A549 (cell line): ENCODE results near the gene CARD10. TPM values are rescaled to one million over a fixed set of nuclear protein-coding genes. Genes with fewer than 3 reads are reported as not detected.

Experiments
- ATAC-seq, 2 experiments: fragments of 200-7000 bp in 1 of 2; fragments of >200 bp in 1 of 2; cut with Nextera tagmentation in 1 of 2; cut with Tn5 transposase in 1 of 2; 3 replicates each; pipeline versions ENCODE4 v1.8.0 to v1.9.1; 2018 to 2020; ENCODE audit warnings: mild to moderate bottlenecking in 1 of 2, moderate library complexity in 1 of 2
- CTCF ChIA-PET: fragments of 300-600 bp; sonication (Branson Sonifier 250); formaldehyde crosslinking; extraction: SDS; loops from one replicate; lab custom pipeline; 2021; ENCODE audit warnings: antibody characterized with exemption, inconsistent platforms; lab: Yijun Ruan, JAX
- POLR2A ChIA-PET: fragments of 350-600 bp; formaldehyde crosslinking; extraction: SDS; loops from one replicate; lab custom pipeline; 2021; ENCODE audit warnings: antibody characterized with exemption, inconsistent platforms; lab: Yijun Ruan, JAX
- DNase-seq, 2 experiments: peaks; one replicate each; pipeline versions ENCODE4 v3.0.0 to v3.0.0-alpha.2; 2011 to 2016; ENCODE audit warnings: low read depth in 1 of 2, low spot score in 1 of 2
- FAIRE-seq: peaks from 2 replicates; lab custom pipeline; 2011; peaks lifted over from hg19 to GRCh38; lab: Jason Lieb, UNC
- H3K27ac ChIP-seq, 2 experiments: fragments of >200 bp; sonication (Bioruptor Twin); formaldehyde crosslinking; 3 replicates each; pipeline ENCODE4 v1.5.1; 2016 to 2017
- H3K4me1 ChIP-seq: fragments of >200 bp; sonication (Bioruptor Twin); formaldehyde crosslinking; 3 replicates; pipeline ENCODE4 v1.6.1; 2016
- H3K4me2 ChIP-seq: fragments of >200 bp; sonication (Bioruptor Twin); formaldehyde crosslinking; 3 replicates; pipeline ENCODE4 v1.6.1; 2016
- H3K4me3 ChIP-seq: fragments of >200 bp; sonication (Bioruptor Twin); formaldehyde crosslinking; 3 replicates; pipeline ENCODE4 v1.5.1; 2016
- H3K9me3 ChIP-seq: fragments of >200 bp; sonication (Bioruptor Twin); formaldehyde crosslinking; 3 replicates; pipeline ENCODE4 v1.6.1; 2016
- BHLHE40 ChIP-seq: IDR thresholded peaks from 2 replicates; pipeline ENCODE4 v1.6.1; 2012; ENCODE audit warnings: low read depth, low read length, inconsistent platforms
- CBX8 ChIP-seq: fragments of 200-600 bp; sonication (generic); IDR thresholded peaks from 2 replicates; pipeline ENCODE4 v1.6.1; 2016
- CHD2 ChIP-seq: fragments of 150-350 bp; IDR thresholded peaks from 2 replicates; pipeline ENCODE4 v1.6.1; 2014; ENCODE audit warnings: low read length; ENCODE audit not compliant: partially characterized antibody
- ESRRA ChIP-seq: fragments of 150-350 bp; IDR thresholded peaks from 2 replicates; pipeline ENCODE4 v1.6.1; 2014; ENCODE audit warnings: mild to moderate bottlenecking, low read length, borderline replicate concordance
- FOSB ChIP-seq: fragments of 250-450 bp; sonication (Bioruptor Pico); IDR thresholded peaks from 2 replicates; pipeline ENCODE4 v1.5.0; 2020; ENCODE audit warnings: mild to moderate bottlenecking, moderate library complexity
- FOSL2 ChIP-seq, 2 experiments: fragments of 450-650 bp in 1 of 2; fragments of >200 bp in 1 of 2; sonication (Bioruptor Twin) in 1 of 2; formaldehyde crosslinking; IDR thresholded peaks; 2 replicates each; pipeline versions ENCODE4 v1.5.0 to v1.6.1; 2016 to 2020; ENCODE audit warnings: mild to moderate bottlenecking in 1 of 2, moderate library complexity in 1 of 2
- FOXS1 ChIP-seq: fragments of 250-450 bp; sonication (Bioruptor Pico); IDR thresholded peaks from 2 replicates; pipeline ENCODE4 v1.5.0; 2020; ENCODE audit warnings: mild to moderate bottlenecking, moderate library complexity
- HDAC2 ChIP-seq: fragments of 200-600 bp; sonication (generic); IDR thresholded peaks from 2 replicates; pipeline ENCODE4 v1.6.1; 2016
- HOXA7 ChIP-seq: fragments of 250-450 bp; sonication (Bioruptor Pico); IDR thresholded peaks from 2 replicates; pipeline ENCODE4 v1.5.0; 2020; ENCODE audit warnings: mild to moderate bottlenecking, moderate library complexity
- HOXB5 ChIP-seq: fragments of 250-450 bp; sonication (Bioruptor Pico); IDR thresholded peaks from 2 replicates; pipeline ENCODE4 v1.5.0; 2020; ENCODE audit warnings: mild to moderate bottlenecking, moderate library complexity
- JUN ChIP-seq, 2 experiments: fragments of >200 bp; sonication (Bioruptor Twin); formaldehyde crosslinking; IDR thresholded peaks; 2 replicates in 1 of 2; 3 replicates in 1 of 2; pipeline ENCODE4 v1.6.1; 2016 to 2017
- MAFK ChIP-seq: fragments of 450-650 bp; IDR thresholded peaks from 2 replicates; pipeline ENCODE4 v1.6.1; 2014; ENCODE audit not compliant: partially characterized antibody
- MAX ChIP-seq: IDR thresholded peaks from 2 replicates; pipeline ENCODE4 v1.6.1; 2012
- NFE2L2 ChIP-seq: fragments of 150-350 bp; conservative IDR thresholded peaks from 2 replicates; pipeline ENCODE4 v1.6.1; 2014; ENCODE audit warnings: low read length
- NR3C1 ChIP-seq: fragments of >200 bp; sonication (Bioruptor Twin); formaldehyde crosslinking; IDR thresholded peaks from 3 replicates; pipeline ENCODE4 v1.6.1; 2017
- PHF8 ChIP-seq: fragments of 200-600 bp; sonication (generic); IDR thresholded peaks from 2 replicates; pipeline ENCODE4 v1.6.1; 2016; ENCODE audit warnings: low read depth, mild to moderate bottlenecking, antibody characterized with exemption, moderate library complexity, borderline replicate concordance
- POLR2AphosphoS2 ChIP-seq: conservative IDR thresholded peaks from 2 replicates; pipeline ENCODE4 v1.6.1; 2012; ENCODE audit warnings: low read length, improper control_type of control experiment, inconsistent platforms
- RNF2 ChIP-seq: fragments of 200-600 bp; sonication (generic); IDR thresholded peaks from 2 replicates; pipeline ENCODE4 v1.6.1; 2016; ENCODE audit warnings: low read depth, mild to moderate bottlenecking, antibody characterized with exemption, moderate library complexity, borderline replicate concordance
- SMC3 ChIP-seq: fragments of >200 bp; sonication (Bioruptor Twin); formaldehyde crosslinking; IDR thresholded peaks from 3 replicates; pipeline ENCODE4 v1.6.1; 2018; ENCODE audit warnings: inconsistent platforms
- SREBF2 ChIP-seq: fragments of 450-650 bp; IDR thresholded peaks from 2 replicates; pipeline ENCODE4 v1.6.1; 2014; ENCODE audit warnings: mild to moderate bottlenecking, moderate library complexity
- TP53 ChIP-seq: fragments of 250-450 bp; sonication (Bioruptor Pico); IDR thresholded peaks from 2 replicates; pipeline ENCODE4 v1.5.0; 2021; ENCODE audit warnings: mild to moderate bottlenecking, moderate library complexity
- ZFP36 ChIP-seq: fragments of 450-650 bp; IDR thresholded peaks from 2 replicates; pipeline ENCODE4 v1.6.1; 2014; ENCODE audit warnings: borderline replicate concordance; ENCODE audit not compliant: partially characterized antibody
- WGBS: methylation state at CpG from one replicate; pipeline ENCODE4 v1.1.6; 2017; ENCODE audit errors: missing lambda C conversion rate; 5-methylcytosine and 5-hydroxymethylcytosine counted together
- polyA plus RNA-seq, 4 experiments: library from polyadenylated mRNA; depleted of rRNA in 3 of 4; stranded (reverse); fragments of >200 nt; fragmentation: RNase III in 1 of 4; extraction: RNeasy Plus Mini Kit Qiagen cat#74134 plus additional on column Dnase treatment in 1 of 4; gene quantifications; 2 replicates in 3 of 4; 3 replicates in 1 of 4; pipeline ENCODE4 v1.2.3, GENCODE V29; 2011 to 2017
- TF ChIP-seq, protein P1 (sequence below): fragments of >200 bp; sonication (Bioruptor Twin); formaldehyde crosslinking; IDR thresholded peaks from 3 replicates; pipeline ENCODE4 v1.5.1; 2016
- TF ChIP-seq, protein P2 (sequence below): IDR thresholded peaks from 2 replicates; pipeline ENCODE4 v1.6.1; 2012; ENCODE audit warnings: low read depth, borderline replicate concordance
- TF ChIP-seq, protein P3 (sequence below): fragments of 250-450 bp; sonication (Bioruptor Pico); IDR thresholded peaks from 2 replicates; pipeline ENCODE4 v1.5.0; 2021; ENCODE audit warnings: mild to moderate bottlenecking, moderate library complexity, borderline replicate concordance

Gene CARD10
- polyA plus RNA-seq, 2 of the 4 experiments (the other 2 are of a cell fraction) = 8.3 to 15.3 TPM

- no peak for FAIRE-seq
- no peak overlapping the region for H3K4me3 ChIP-seq
- no peak overlapping the region for H3K27ac ChIP-seq
- TF ChIP-seq, protein P1, sequence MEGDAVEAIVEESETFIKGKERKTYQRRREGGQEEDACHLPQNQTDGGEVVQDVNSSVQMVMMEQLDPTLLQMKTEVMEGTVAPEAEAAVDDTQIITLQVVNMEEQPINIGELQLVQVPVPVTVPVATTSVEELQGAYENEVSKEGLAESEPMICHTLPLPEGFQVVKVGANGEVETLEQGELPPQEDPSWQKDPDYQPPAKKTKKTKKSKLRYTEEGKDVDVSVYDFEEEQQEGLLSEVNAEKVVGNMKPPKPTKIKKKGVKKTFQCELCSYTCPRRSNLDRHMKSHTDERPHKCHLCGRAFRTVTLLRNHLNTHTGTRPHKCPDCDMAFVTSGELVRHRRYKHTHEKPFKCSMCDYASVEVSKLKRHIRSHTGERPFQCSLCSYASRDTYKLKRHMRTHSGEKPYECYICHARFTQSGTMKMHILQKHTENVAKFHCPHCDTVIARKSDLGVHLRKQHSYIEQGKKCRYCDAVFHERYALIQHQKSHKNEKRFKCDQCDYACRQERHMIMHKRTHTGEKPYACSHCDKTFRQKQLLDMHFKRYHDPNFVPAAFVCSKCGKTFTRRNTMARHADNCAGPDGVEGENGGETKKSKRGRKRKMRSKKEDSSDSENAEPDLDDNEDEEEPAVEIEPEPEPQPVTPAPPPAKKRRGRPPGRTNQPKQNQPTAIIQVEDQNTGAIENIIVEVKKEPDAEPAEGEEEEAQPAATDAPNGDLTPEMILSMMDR = no peak
- TF ChIP-seq, protein P2, sequence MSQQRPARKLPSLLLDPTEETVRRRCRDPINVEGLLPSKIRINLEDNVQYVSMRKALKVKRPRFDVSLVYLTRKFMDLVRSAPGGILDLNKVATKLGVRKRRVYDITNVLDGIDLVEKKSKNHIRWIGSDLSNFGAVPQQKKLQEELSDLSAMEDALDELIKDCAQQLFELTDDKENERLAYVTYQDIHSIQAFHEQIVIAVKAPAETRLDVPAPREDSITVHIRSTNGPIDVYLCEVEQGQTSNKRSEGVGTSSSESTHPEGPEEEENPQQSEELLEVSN = no peak
- TF ChIP-seq ESRRA = no peak
- TF ChIP-seq NFE2L2 = no peak
- no peak for TF ChIP-seq PHF8
- no peak for TF ChIP-seq POLR2AphosphoS2
- TF ChIP-seq HOXB5 (CRISPR knock-in tag) = no peak
- no peak for TF ChIP-seq CHD2
- no peak for DNase-seq
- ChIA-PET CTCF (interaction anchor here (1.0 to 2.7 kb wide), 4 partner anchors 10 to 166 kb away, joined by 3 to 9 read pairs (median 4); no protein-coding TSS in a partner anchor), POLR2A (no interaction called here)
- H3K4me1 ChIP-seq = peaks cover 18% of the 10 kb centered on the region
- no peak overlapping the region for H3K4me2 ChIP-seq
- ATAC-seq = no peak
- no peaks in the 10 kb centered on the region for H3K9me3 ChIP-seq
- 92% methylated on average over 9 of the region's 9 CpGs for WGBS
These were observed 37.0 kb downstream of the CARD10 start for GRCh38 chr22:37482244-37482643.

- Histone ChIP-seq H3K4me3 (no peak overlapping the region), H3K27ac (no peak overlapping the region), H3K4me1 (peaks cover 11% of the 10 kb centered on the region), H3K9me3 (no peaks in the 10 kb centered on the region), H3K4me2 (no peak overlapping the region)
- no peak for TF ChIP-seq HDAC2
- no peak for TF ChIP-seq HOXA7 (CRISPR knock-in tag)
- no peak for TF ChIP-seq RNF2
- CTCF ChIA-PET = interaction anchor here (1.4 to 2.7 kb wide), 3 partner anchors 9 to 24 kb away, joined by 3 to 9 read pairs (median 5); no protein-coding TSS in a partner anchor
- no peak for ATAC-seq
- 83% methylated on average over 8 of the region's 12 CpGs for WGBS
- POLR2A ChIA-PET = no interaction called here
- no peak for FAIRE-seq
- DNase-seq = no peak
These were observed 37.8 kb downstream of the CARD10 start for GRCh38 chr22:37481347-37481907.

GRCh38 chr22:37480387-37481346 is 38.5 kb downstream of the CARD10 start:
- 83% methylated on average over 16 of the region's 17 CpGs for WGBS
- no peak overlapping the region for H3K27ac ChIP-seq
- DNase-seq (no peak), FAIRE-seq (no peak), ATAC-seq (no peak)
- TF ChIP-seq MAFK = no peak
- TF ChIP-seq SMC3 = no peak
- peaks cover 6% of the 10 kb centered on the region; the same call in 1 of the 3 replicates for H3K4me1 ChIP-seq
- no peaks in the 10 kb centered on the region for H3K9me3 ChIP-seq
- H3K4me3 ChIP-seq = no peak overlapping the region
- no peak overlapping the region for H3K4me2 ChIP-seq
- POLR2A ChIA-PET = no interaction called here
- CTCF ChIA-PET = interaction anchor here (1.4 to 2.7 kb wide), 5 partner anchors 8 to 164 kb away, joined by 3 to 9 read pairs (median 4); no protein-coding TSS in a partner anchor

DNA sequence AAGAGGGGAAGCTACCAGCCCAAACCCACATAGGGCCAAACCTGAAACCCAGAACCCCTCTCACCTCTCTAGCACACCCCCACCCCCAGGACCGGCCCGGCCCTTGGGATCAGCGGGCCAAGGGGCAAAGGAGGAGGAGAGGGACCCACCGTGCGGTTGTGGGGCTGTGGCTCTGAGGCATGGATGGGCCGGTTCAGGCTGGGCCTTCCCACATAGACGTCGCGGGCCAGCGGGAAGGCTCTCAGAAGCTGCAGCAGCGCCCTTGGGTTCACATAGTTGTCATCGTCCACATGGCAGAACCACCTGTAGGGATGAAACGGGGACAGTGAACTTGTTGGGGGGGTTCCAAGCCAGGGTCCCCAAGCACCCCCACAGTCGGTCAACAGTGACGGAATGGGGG is 40.0 kb downstream of the CARD10 start:
- FAIRE-seq (no peak), DNase-seq (no peak), ATAC-seq (no peak)
- Histone ChIP-seq H3K9me3 (no peaks in the 10 kb centered on the region), H3K4me2 (no peak overlapping the region), H3K27ac (no peak overlapping the region), H3K4me3 (no peak overlapping the region), H3K4me1 (peaks cover 6% of the 10 kb centered on the region; the same call in 1 of the 3 replicates)
- WGBS = 89% methylated on average over 14 of the region's 15 CpGs
- POLR2A ChIA-PET = no interaction called here
- CTCF ChIA-PET = interaction anchor here (0.9 to 1.7 kb wide), 3 partner anchors 17 to 163 kb away, joined by 3 to 4 read pairs (median 4); no protein-coding TSS in a partner anchor
- TF ChIP-seq SREBF2 (no peak), MAX (no peak), ZFP36 (no peak), TP53 (no peak), FOXS1 (CRISPR knock-in tag) (no peak), JUN (IDR thresholded peaks at IDR 0.05) (no peak), CBX8 (no peak), NFE2L2 (no peak), SMC3 (no peak), HOXA7 (CRISPR knock-in tag) (no peak), NR3C1 (no peak), BHLHE40 (no peak), FOSL2 (IDR thresholded peaks at IDR 0.05) (no peak), FOSL2 (CRISPR knock-in tag; IDR thresholded peaks at IDR 0.05) (no peak), FOSB (CRISPR knock-in tag) (no peak), HOXB5 (CRISPR knock-in tag) (no peak)
- TF ChIP-seq, protein P3, sequence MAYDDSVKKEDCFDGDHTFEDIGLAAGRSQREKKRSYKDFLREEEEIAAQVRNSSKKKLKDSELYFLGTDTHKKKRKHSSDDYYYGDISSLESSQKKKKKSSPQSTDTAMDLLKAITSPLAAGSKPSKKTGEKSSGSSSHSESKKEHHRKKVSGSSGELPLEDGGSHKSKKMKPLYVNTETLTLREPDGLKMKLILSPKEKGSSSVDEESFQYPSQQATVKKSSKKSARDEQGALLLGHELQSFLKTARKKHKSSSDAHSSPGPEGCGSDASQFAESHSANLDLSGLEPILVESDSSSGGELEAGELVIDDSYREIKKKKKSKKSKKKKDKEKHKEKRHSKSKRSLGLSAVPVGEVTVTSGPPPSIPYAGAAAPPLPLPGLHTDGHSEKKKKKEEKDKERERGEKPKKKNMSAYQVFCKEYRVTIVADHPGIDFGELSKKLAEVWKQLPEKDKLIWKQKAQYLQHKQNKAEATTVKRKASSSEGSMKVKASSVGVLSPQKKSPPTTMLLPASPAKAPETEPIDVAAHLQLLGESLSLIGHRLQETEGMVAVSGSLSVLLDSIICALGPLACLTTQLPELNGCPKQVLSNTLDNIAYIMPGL = no peak
